Left renal cortex interstitium (tissue), 4 donors: ENCODE results near the gene NBEA. TPM values are rescaled to one million over a fixed set of nuclear protein-coding genes. Genes with fewer than 3 reads are reported as not detected.

ENCODE experiments used
- DNase-seq, 4 donors: peaks; one replicate each; pipeline ENCODE4 v3.0.0-alpha.2; 2013; ENCODE audit warnings: low read depth in 4 of 4, low spot score in 2 of 4, missing footprints in 1 of 4
- polyA plus RNA-seq, 4 donors: library from polyadenylated mRNA; unstranded; fragments of 120-200 nt; gene quantifications; one replicate each; pipeline ENCODE4 v1.2.1, GENCODE V29; 2013; ENCODE audit not compliant: insufficient read length in 4 of 4

Gene NBEA
- polyA plus RNA-seq, 4 donors, result 14.3 to 18.2 (median 16.9) TPM

GRCh38 chr13:35720690-35721554 is 778.9 kb downstream of the NBEA start:
- peak in 1 of 4 donors; percentile 43 for DNase-seq
